A549 (cell line): ENCODE results near the gene PPP1R3D.

ENCODE experiments used
- CHD2 ChIP-seq: fragments of 150-350 bp; IDR thresholded peaks from 2 replicates; pipeline ENCODE4 v1.6.1; 2014; ENCODE audit warnings: low read length; ENCODE audit not compliant: partially characterized antibody
- KDM5A ChIP-seq: fragments of 200-600 bp; sonication (generic); IDR thresholded peaks from 2 replicates; pipeline ENCODE4 v1.6.1; 2016; ENCODE audit warnings: antibody characterized with exemption, mild to moderate bottlenecking
- MAZ ChIP-seq: fragments of 150-350 bp; IDR thresholded peaks from 2 replicates; pipeline ENCODE4 v1.6.1; 2014; ENCODE audit warnings: antibody characterized with exemption, low read depth, low read length, borderline replicate concordance
- MYC ChIP-seq: IDR thresholded peaks from 2 replicates; pipeline ENCODE4 v1.6.1; 2012; ENCODE audit warnings: mild to moderate bottlenecking, inconsistent platforms, low read length, improper control_type of control experiment, borderline replicate concordance
- POLR2A ChIP-seq: IDR thresholded peaks from 2 replicates; pipeline ENCODE4 v1.6.1; 2012; ENCODE audit warnings: mild to moderate bottlenecking, low read length
- RAD21 ChIP-seq, 2 experiments: fragments of >200 bp in 1 of 2; sonication (Bioruptor Twin) in 1 of 2; formaldehyde crosslinking in 1 of 2; IDR thresholded peaks in 1 of 2; conservative IDR thresholded peaks in 1 of 2; 2 replicates in 1 of 2; 3 replicates in 1 of 2; pipeline ENCODE4 v1.6.1; 2012 to 2018; ENCODE audit warnings: inconsistent platforms in 1 of 2
- ZC3H11A ChIP-seq: fragments of 450-650 bp; IDR thresholded peaks from 2 replicates; pipeline ENCODE4 v1.6.1; 2014; ENCODE audit warnings: antibody characterized with exemption, mild to moderate bottlenecking
- ZNF302 ChIP-seq: fragments of 250-450 bp; sonication (Bioruptor Pico); IDR thresholded peaks from 2 replicates; pipeline ENCODE4 v1.9.0; 2021; ENCODE audit warnings: inconsistent platforms, mild to moderate bottlenecking, moderate library complexity
- TF ChIP-seq, protein P1 (sequence below): fragments of >200 bp; sonication (Bioruptor Twin); formaldehyde crosslinking; IDR thresholded peaks from 3 replicates; pipeline ENCODE4 v1.5.1; 2016
- TF ChIP-seq, protein P2 (sequence below): fragments of 200-600 bp; sonication (generic); IDR thresholded peaks from 2 replicates; pipeline ENCODE4 v1.6.1; 2016; ENCODE audit warnings: antibody characterized with exemption, mild to moderate bottlenecking, moderate library complexity
- TF ChIP-seq, protein P3 (sequence below): fragments of >200 bp; sonication (Bioruptor Twin); formaldehyde crosslinking; IDR thresholded peaks from 2 replicates; pipeline ENCODE4 v1.6.1; 2016
- TF ChIP-seq, protein P4 (sequence below): IDR thresholded peaks from 2 replicates; pipeline ENCODE4 v1.6.1; 2012
- TF ChIP-seq, protein P5 (sequence below): fragments of 150-350 bp; IDR thresholded peaks from 2 replicates; pipeline ENCODE4 v1.6.1; 2014; ENCODE audit warnings: low read depth, mild to moderate bottlenecking, low read length

DNA sequence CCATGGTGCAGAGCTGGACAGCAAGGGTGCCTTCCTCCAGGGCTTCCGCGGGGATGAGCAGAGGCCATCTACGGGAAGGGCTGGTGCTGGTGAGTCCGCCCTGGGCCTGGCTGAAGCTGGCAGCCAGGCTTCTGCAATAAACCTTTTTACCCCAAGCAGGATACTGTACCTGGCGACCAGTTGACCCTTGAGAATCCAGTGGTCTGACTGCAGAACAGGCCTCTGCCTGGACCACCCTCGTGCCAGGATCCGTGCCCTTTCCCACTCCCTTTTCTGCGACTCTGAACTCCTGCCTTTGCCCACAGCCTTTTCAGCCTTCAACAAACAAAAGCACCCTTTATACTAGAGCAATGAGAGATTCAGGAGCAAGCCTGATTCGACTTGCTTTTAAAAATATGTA lies 37.0 kb upstream of the PPP1R3D start:
- TF ChIP-seq, protein P1, sequence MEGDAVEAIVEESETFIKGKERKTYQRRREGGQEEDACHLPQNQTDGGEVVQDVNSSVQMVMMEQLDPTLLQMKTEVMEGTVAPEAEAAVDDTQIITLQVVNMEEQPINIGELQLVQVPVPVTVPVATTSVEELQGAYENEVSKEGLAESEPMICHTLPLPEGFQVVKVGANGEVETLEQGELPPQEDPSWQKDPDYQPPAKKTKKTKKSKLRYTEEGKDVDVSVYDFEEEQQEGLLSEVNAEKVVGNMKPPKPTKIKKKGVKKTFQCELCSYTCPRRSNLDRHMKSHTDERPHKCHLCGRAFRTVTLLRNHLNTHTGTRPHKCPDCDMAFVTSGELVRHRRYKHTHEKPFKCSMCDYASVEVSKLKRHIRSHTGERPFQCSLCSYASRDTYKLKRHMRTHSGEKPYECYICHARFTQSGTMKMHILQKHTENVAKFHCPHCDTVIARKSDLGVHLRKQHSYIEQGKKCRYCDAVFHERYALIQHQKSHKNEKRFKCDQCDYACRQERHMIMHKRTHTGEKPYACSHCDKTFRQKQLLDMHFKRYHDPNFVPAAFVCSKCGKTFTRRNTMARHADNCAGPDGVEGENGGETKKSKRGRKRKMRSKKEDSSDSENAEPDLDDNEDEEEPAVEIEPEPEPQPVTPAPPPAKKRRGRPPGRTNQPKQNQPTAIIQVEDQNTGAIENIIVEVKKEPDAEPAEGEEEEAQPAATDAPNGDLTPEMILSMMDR = no peak
- no peak for TF ChIP-seq POLR2A
- TF ChIP-seq, protein P2, sequence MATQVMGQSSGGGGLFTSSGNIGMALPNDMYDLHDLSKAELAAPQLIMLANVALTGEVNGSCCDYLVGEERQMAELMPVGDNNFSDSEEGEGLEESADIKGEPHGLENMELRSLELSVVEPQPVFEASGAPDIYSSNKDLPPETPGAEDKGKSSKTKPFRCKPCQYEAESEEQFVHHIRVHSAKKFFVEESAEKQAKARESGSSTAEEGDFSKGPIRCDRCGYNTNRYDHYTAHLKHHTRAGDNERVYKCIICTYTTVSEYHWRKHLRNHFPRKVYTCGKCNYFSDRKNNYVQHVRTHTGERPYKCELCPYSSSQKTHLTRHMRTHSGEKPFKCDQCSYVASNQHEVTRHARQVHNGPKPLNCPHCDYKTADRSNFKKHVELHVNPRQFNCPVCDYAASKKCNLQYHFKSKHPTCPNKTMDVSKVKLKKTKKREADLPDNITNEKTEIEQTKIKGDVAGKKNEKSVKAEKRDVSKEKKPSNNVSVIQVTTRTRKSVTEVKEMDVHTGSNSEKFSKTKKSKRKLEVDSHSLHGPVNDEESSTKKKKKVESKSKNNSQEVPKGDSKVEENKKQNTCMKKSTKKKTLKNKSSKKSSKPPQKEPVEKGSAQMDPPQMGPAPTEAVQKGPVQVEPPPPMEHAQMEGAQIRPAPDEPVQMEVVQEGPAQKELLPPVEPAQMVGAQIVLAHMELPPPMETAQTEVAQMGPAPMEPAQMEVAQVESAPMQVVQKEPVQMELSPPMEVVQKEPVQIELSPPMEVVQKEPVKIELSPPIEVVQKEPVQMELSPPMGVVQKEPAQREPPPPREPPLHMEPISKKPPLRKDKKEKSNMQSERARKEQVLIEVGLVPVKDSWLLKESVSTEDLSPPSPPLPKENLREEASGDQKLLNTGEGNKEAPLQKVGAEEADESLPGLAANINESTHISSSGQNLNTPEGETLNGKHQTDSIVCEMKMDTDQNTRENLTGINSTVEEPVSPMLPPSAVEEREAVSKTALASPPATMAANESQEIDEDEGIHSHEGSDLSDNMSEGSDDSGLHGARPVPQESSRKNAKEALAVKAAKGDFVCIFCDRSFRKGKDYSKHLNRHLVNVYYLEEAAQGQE = no peak
- no peak for TF ChIP-seq RAD21 (conservative IDR thresholded peaks at IDR 0.05 in 1 of 2, IDR thresholded peaks at IDR 0.05 in 1 of 2)
- no peak for TF ChIP-seq ZC3H11A
- TF ChIP-seq KDM5A = no peak
- no peak for TF ChIP-seq MYC
- TF ChIP-seq CHD2 = no peak
- TF ChIP-seq ZNF302 (CRISPR knock-in tag) = no peak
- TF ChIP-seq, protein P3, sequence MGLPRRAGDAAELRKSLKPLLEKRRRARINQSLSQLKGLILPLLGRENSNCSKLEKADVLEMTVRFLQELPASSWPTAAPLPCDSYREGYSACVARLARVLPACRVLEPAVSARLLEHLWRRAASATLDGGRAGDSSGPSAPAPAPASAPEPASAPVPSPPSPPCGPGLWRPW = no peak
- TF ChIP-seq, protein P4, sequence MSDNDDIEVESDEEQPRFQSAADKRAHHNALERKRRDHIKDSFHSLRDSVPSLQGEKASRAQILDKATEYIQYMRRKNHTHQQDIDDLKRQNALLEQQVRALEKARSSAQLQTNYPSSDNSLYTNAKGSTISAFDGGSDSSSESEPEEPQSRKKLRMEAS = no peak
- TF ChIP-seq MAZ = no peak
- TF ChIP-seq, protein P5, sequence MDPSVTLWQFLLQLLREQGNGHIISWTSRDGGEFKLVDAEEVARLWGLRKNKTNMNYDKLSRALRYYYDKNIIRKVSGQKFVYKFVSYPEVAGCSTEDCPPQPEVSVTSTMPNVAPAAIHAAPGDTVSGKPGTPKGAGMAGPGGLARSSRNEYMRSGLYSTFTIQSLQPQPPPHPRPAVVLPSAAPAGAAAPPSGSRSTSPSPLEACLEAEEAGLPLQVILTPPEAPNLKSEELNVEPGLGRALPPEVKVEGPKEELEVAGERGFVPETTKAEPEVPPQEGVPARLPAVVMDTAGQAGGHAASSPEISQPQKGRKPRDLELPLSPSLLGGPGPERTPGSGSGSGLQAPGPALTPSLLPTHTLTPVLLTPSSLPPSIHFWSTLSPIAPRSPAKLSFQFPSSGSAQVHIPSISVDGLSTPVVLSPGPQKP = no peak
